Measurements from ENCODE around the gene VPS8.

GRCh38 chr3:184791171-184791570 is 20.8 kb upstream of the VPS8 start:
- TF ChIP-seq TEAD4 (IDR thresholded peaks at IDR 0.05; ENCODE audit: low read length) (no peak), TEAD4 (CRISPR knock-in tag; IDR thresholded peaks at IDR 0.05; ENCODE audit: borderline replicate concordance) (no peak), SNRNP70 (optimal IDR thresholded peaks at IDR 0.05; ENCODE audit: low read depth, low read length) (no peak), YBX1 (IDR thresholded peaks at IDR 0.05) (no peak), CTCF (IDR thresholded peaks at IDR 0.05 in 2 of 3, conservative IDR thresholded peaks at IDR 0.05 in 1 of 3; ENCODE audit: insufficient read depth in 2 of 3, low read depth in 1 of 3, low read length in 3 of 3) (no peak), BRD4 (IDR thresholded peaks at IDR 0.05) (no peak), ZBTB33 (CRISPR knock-in tag; IDR thresholded peaks at IDR 0.05) (no peak), TAF1 (IDR thresholded peaks at IDR 0.05; ENCODE audit: control insufficient read depth, extremely low read depth, insufficient read depth, low read length, severe bottlenecking) (no peak), HNRNPUL1 (IDR thresholded peaks at IDR 0.05; ENCODE audit: low read length) (no peak), SMAD3 (CRISPR knock-in tag; conservative IDR thresholded peaks at IDR 0.05) (no peak), MXI1 (IDR thresholded peaks at IDR 0.05; ENCODE audit: low read depth, low read length) (no peak), CEBPG (CRISPR knock-in tag; IDR thresholded peaks at IDR 0.05) (no peak), CEBPG (tag; conservative IDR thresholded peaks at IDR 0.05 in 1 of 2, IDR thresholded peaks at IDR 0.05 in 1 of 2) (no peak)

Data from K562 (cell line).